HepG2 (cell line): Measurements from ENCODE around the gene OR2AG1. TPM values are rescaled to one million over a fixed set of nuclear protein-coding genes. Genes with fewer than 3 reads are reported as not detected.

Experiments
- ATAC-seq: fragments of 200-7000 bp; cut with Tn5 transposase; 3 replicates; pipeline ENCODE4 v1.9.1; 2020; ENCODE audit warnings: mild to moderate bottlenecking, moderate library complexity
- BruUV-seq: library from RNA; stranded (reverse); fragments of 400-500 nt; replicated peaks from 2 replicates; lab custom pipeline; 2021; lab: Mats Ljungman, UMichigan
- CTCF ChIA-PET: fragments of 300-600 bp; formaldehyde crosslinking; extraction: SDS; loops from one replicate; lab custom pipeline; 2021; ENCODE audit warnings: low total read pairs, inconsistent platforms, low intra/inter-chr PET ratio; lab: Yijun Ruan, JAX
- POLR2A ChIA-PET: fragments of 350-600 bp; sonication (Branson Sonifier 250); formaldehyde crosslinking; loops from one replicate; lab custom pipeline; 2020; ENCODE audit warnings: antibody characterized with exemption, inconsistent platforms; lab: Yijun Ruan, JAX
- DNase-seq: peaks from one replicate; pipeline ENCODE4 v3.0.0-alpha.2; 2015; ENCODE audit warnings: low spot score
- FAIRE-seq: peaks from 3 replicates; lab custom pipeline; 2011; peaks lifted over from hg19 to GRCh38; lab: Jason Lieb, UNC
- H2AFZ ChIP-seq: one replicate; pipeline ENCODE4 v1.6.1; 2011; ENCODE audit warnings: low read length, inconsistent platforms
- H3K27ac ChIP-seq: fragments of 300-600 bp; 3 replicates; pipeline ENCODE4 v1.8.0; 2011; ENCODE audit warnings: mixed run types, mild to moderate bottlenecking, mixed read lengths, low read length, inconsistent platforms; ENCODE audit not compliant: insufficient read depth; ENCODE audit errors: extremely low read length
- H3K27me3 ChIP-seq, 2 experiments: fragments of 200-600 bp in 1 of 2; 2 replicates in 1 of 2; 3 replicates in 1 of 2; pipeline versions ENCODE4 v1.6.0 to v1.8.0; 2011; ENCODE audit warnings: low read length in 2 of 2, mild to moderate bottlenecking in 2 of 2, moderate library complexity in 2 of 2, inconsistent platforms in 1 of 2; ENCODE audit not compliant: insufficient read depth in 2 of 2, control insufficient read depth in 1 of 2
- H3K36me3 ChIP-seq, 2 experiments: fragments of 200-600 bp in 1 of 2; replicated peaks in 1 of 2; 2 replicates in 1 of 2; 3 replicates in 1 of 2; pipeline versions ENCODE4 v1.5.1 to v1.8.0; 2011; ENCODE audit warnings: low read length in 2 of 2, inconsistent platforms in 1 of 2; ENCODE audit not compliant: insufficient read depth in 2 of 2, control insufficient read depth in 1 of 2
- H3K4me1 ChIP-seq: 2 replicates; pipeline ENCODE4 v1.5.1; 2012; ENCODE audit warnings: low read length, inconsistent platforms; ENCODE audit not compliant: insufficient read depth
- H3K4me2 ChIP-seq: 2 replicates; pipeline ENCODE4 v1.6.0; 2011; ENCODE audit warnings: low read depth, low read length, inconsistent platforms
- H3K4me3 ChIP-seq, 3 experiments: fragments of 200-600 bp in 1 of 3; sonication (generic), shearing (Covaris generic) in 1 of 3; replicated peaks in 1 of 3; 2 replicates each; pipeline ENCODE4 v1.5.1; 2011 to 2016; ENCODE audit warnings: low read length in 3 of 3, inconsistent platforms in 2 of 3, low read depth in 2 of 3, mild to moderate bottlenecking in 2 of 3, control low read depth in 1 of 3, mixed read lengths in 1 of 3; ENCODE audit not compliant: insufficient read depth in 1 of 3
- H3K79me2 ChIP-seq: one replicate; pipeline ENCODE4 v1.6.1; 2011; ENCODE audit warnings: low read length, inconsistent platforms; ENCODE audit not compliant: insufficient read depth
- H3K9ac ChIP-seq: 2 replicates; pipeline ENCODE4 v1.6.0; 2011; ENCODE audit warnings: mild to moderate bottlenecking, low read depth, low read length, inconsistent platforms; ENCODE audit not compliant: insufficient read depth
- H3K9me3 ChIP-seq: 2 replicates; pipeline ENCODE4 v1.5.1; 2012; ENCODE audit warnings: mild to moderate bottlenecking, low read length
- H4K20me1 ChIP-seq: 2 replicates; pipeline ENCODE4 v1.6.0; 2011; ENCODE audit warnings: inconsistent platforms, mild to moderate bottlenecking, low read length, moderate library complexity; ENCODE audit not compliant: insufficient read depth
- CBX2 ChIP-seq, 2 experiments: fragments of 200-600 bp in 1 of 2; sonication (generic); formaldehyde crosslinking in 1 of 2; IDR thresholded peaks; 2 replicates each; pipeline versions ENCODE4 v1.7.0 to v1.8.1; 2018 to 2022; ENCODE audit warnings: low read depth in 2 of 2, low read length in 1 of 2, mild to moderate bottlenecking in 1 of 2, missing genetic modification reagents in 1 of 2
- CC2D1A ChIP-seq: sonication (generic); formaldehyde crosslinking; IDR thresholded peaks from 2 replicates; pipeline ENCODE4 v1.8.1; 2023; ENCODE audit warnings: mild to moderate bottlenecking, missing genetic modification reagents
- GPBP1L1 ChIP-seq: sonication (generic); formaldehyde crosslinking; IDR thresholded peaks from 2 replicates; pipeline ENCODE4 v1.5.0; 2020; ENCODE audit warnings: mild to moderate bottlenecking, missing genetic modification reagents
- MAFG ChIP-seq: sonication (generic); formaldehyde crosslinking; IDR thresholded peaks from 2 replicates; pipeline ENCODE4 v1.5.1; 2020; ENCODE audit warnings: mild to moderate bottlenecking, missing genetic modification reagents
- MEIS2 ChIP-seq: sonication (generic); formaldehyde crosslinking; IDR thresholded peaks from 2 replicates; pipeline ENCODE4 v1.9.0; 2021; ENCODE audit warnings: mild to moderate bottlenecking, missing genetic modification reagents
- NFATC3 ChIP-seq: sonication (generic); formaldehyde crosslinking; IDR thresholded peaks from 2 replicates; pipeline ENCODE4 v1.5.1; 2020; ENCODE audit warnings: mild to moderate bottlenecking, missing genetic modification reagents
- SNAPC4 ChIP-seq: sonication (generic); formaldehyde crosslinking; IDR thresholded peaks from 2 replicates; pipeline ENCODE4 v1.4.0; 2020; ENCODE audit warnings: mild to moderate bottlenecking, missing genetic modification reagents
- TMF1 ChIP-seq: sonication (generic); formaldehyde crosslinking; IDR thresholded peaks from 2 replicates; pipeline ENCODE4 v1.8.1; 2022; ENCODE audit warnings: low read depth, missing genetic modification reagents
- TOPORS ChIP-seq: sonication (generic); formaldehyde crosslinking; IDR thresholded peaks from 2 replicates; pipeline ENCODE4 v1.8.0; 2023; ENCODE audit warnings: mild to moderate bottlenecking, missing genetic modification reagents
- ZNF782 ChIP-seq: sonication (generic); formaldehyde crosslinking; IDR thresholded peaks from 2 replicates; pipeline ENCODE4 v1.4.0; 2020; ENCODE audit warnings: missing genetic modification reagents, mild to moderate bottlenecking, borderline replicate concordance
- WGBS: methylation state at CpG from one replicate; pipeline ENCODE4 v1.1.6; 2017; ENCODE audit warnings: low lambda C conversion rate; 5-methylcytosine and 5-hydroxymethylcytosine counted together
- in situ Hi-C: cut with HindIII; loops from 2 replicates; pipeline ENCODE4 v1.10.0; 2017; ENCODE audit warnings: low pct_unique_long_range_greater_than_20kb; ENCODE audit not compliant: extremely low pct_ligation_motif_present
- intact Hi-C: fragments of 100-400 bp; cut with micrococcal nuclease; formaldehyde crosslinking; loops from one replicate; pipeline ENCODE4 v1.10.0; 2022; ENCODE audit not compliant: unreplicated experiment
- polyA plus RNA-seq, 8 experiments: library from polyadenylated mRNA; depleted of rRNA in 3 of 8; stranded (reverse) in 7 of 8; unstranded in 1 of 8; fragments of >200 nt; fragmentation: Illumina TruSeq in 4 of 8; extraction: Trizol in 4 of 8; gene quantifications; 2 replicates each; pipeline versions ENCODE4 v1.2.1 to v1.2.3, GENCODE V29; 2011 to 2016; ENCODE audit warnings: low read depth in 4 of 8, missing spikeins in 1 of 8, mixed read lengths in 1 of 8; ENCODE audit not compliant: insufficient read depth in 1 of 8
- total RNA-seq, 5 experiments: library from RNA; depleted of rRNA; stranded (reverse); fragments of >200 nt; fragmentation: Illumina TruSeq; extraction: Trizol; gene quantifications; 2 replicates each; pipeline ENCODE4 v1.2.3, GENCODE V29; 2016; ENCODE audit warnings: low read depth in 1 of 5
- TF ChIP-seq, protein P1 (sequence below): sonication (generic); formaldehyde crosslinking; IDR thresholded peaks from 2 replicates; pipeline ENCODE4 v1.8.0; 2022; ENCODE audit warnings: missing genetic modification reagents, mild to moderate bottlenecking, inconsistent platforms, borderline replicate concordance

Gene OR2AG1
- total and polyA plus RNA-seq, 2 of the 13 experiments (the other 11 are each of a cell fraction or from before 2014, with no cell fraction given): not detected

DNA sequence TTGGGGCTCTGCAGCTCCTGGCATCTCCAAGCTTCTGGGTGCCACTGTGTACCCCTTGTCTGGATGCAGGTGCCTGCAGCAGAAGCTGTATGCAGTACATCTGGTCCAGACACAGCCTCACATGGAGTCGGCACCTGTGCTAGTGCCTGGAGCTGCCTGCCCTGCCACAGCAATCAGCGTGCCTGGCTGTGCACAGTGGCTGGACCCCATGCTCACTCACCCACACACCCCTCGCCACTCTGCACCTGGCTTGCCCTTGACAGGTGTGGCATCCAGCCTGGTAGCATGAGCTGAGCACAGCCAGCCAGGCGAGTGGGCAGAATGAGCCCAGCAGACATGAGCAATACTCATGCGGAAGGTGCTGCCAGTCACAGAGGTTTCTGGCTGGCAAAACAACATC is 36.1 kb downstream of the OR2AG1 start:
- Histone ChIP-seq H3K27me3 (no peaks in the 10 kb centered on the region; a peak in 1 of 5 replicates), H3K9ac (no peak overlapping the region), H4K20me1 (no peaks in the 10 kb centered on the region), H3K4me1 (no peaks in the 10 kb centered on the region), H3K36me3 (no peaks in the 10 kb centered on the region), H3K4me2 (no peak overlapping the region), H2AFZ (no peak overlapping the region), H3K79me2 (no peaks in the 10 kb centered on the region), H3K27ac (no peak overlapping the region), H3K4me3 (no peak overlapping the region), H3K9me3 (no peaks in the 10 kb centered on the region)
- intact Hi-C loops (no loop called here), in situ Hi-C loops (no loop called here)
- ChIA-PET POLR2A (no interaction called here), CTCF (no interaction called here)
- BruUV-seq: no TSS peak
- 33% methylated on average over 3 of the region's 5 CpGs for WGBS
- FAIRE-seq (no peak), ATAC-seq (no peak), DNase-seq (no peak)
- TF ChIP-seq TOPORS (CRISPR knock-in tag) (no peak), ZNF782 (CRISPR knock-in tag) (no peak), CC2D1A (CRISPR knock-in tag) (no peak), MEIS2 (CRISPR knock-in tag) (no peak), CBX2 (IDR thresholded peaks at IDR 0.05; ENCODE audit: low read depth, low read length) (no peak), CBX2 (CRISPR knock-in tag; IDR thresholded peaks at IDR 0.05; ENCODE audit: low read depth) (no peak), GPBP1L1 (no peak), SNAPC4 (no peak), MAFG (no peak), NFATC3 (CRISPR knock-in tag) (no peak), TMF1 (no peak)
- TF ChIP-seq, protein P1, sequence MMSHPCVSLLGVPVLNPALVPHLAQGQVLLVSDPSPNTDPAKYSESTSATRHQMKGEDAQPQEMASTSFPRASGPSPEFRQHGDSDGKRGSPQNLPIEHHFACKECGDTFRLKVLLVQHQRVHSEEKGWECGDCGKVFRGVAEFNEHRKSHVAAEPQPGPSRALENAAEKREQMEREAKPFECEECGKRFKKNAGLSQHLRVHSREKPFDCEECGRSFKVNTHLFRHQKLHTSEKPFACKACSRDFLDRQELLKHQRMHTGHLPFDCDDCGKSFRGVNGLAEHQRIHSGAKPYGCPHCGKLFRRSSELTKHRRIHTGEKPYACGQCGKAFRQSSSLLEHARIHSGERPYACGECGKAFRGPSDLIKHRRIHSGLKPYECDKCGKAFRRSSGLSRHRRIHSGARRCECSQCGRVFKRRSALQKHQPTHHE (CRISPR knock-in tag): no peak
